Measurements from ENCODE around the gene CLMN. TPM values are rescaled to one million over a fixed set of nuclear protein-coding genes. Genes with fewer than 3 reads are reported as not detected.

CLMN gene
- total and polyA plus RNA-seq, 2 of the 13 experiments (the other 11 are each of a cell fraction or from before 2014, with no cell fraction given): 15.1 to 16.7 TPM

GRCh38 chr14:95222870-95223398, 96.8 kb downstream of the CLMN start (continued):
- TF ChIP-seq PRDM15 (CRISPR knock-in tag; IDR thresholded peaks at IDR 0.05) (no peak), ZBTB4 (CRISPR knock-in tag; IDR thresholded peaks at IDR 0.05; ENCODE audit: borderline replicate concordance) (no peak), ELF4 (CRISPR knock-in tag; IDR thresholded peaks at IDR 0.05; ENCODE audit: borderline replicate concordance) (no peak), PITX1 (CRISPR knock-in tag; IDR thresholded peaks at IDR 0.05) (no peak), ZMYM4 (CRISPR knock-in tag; IDR thresholded peaks at IDR 0.05) (no peak), ZNF652 (CRISPR knock-in tag; IDR thresholded peaks at IDR 0.05; ENCODE audit: borderline replicate concordance, low read depth) (no peak), IKZF4 (CRISPR knock-in tag; IDR thresholded peaks at IDR 0.05; ENCODE audit: borderline replicate concordance, low read depth, not compliant biosample characterization) (no peak), ZNF629 (CRISPR knock-in tag; conservative IDR thresholded peaks at IDR 0.05) (no peak), ZSCAN31 (CRISPR knock-in tag; IDR thresholded peaks at IDR 0.05; ENCODE audit: low read depth) (no peak), CREB1 (IDR thresholded peaks at IDR 0.05) (no peak), CREB1 (CRISPR knock-in tag; IDR thresholded peaks at IDR 0.05) (no peak), ATF2 (CRISPR knock-in tag; IDR thresholded peaks at IDR 0.05) (no peak), EEA1 (CRISPR knock-in tag; IDR thresholded peaks at IDR 0.05; ENCODE audit: borderline replicate concordance) (no peak), GTF3A (CRISPR knock-in tag; conservative IDR thresholded peaks at IDR 0.05) (no peak), HNF4A (CRISPR knock-in tag; IDR thresholded peaks at IDR 0.05) (peak; percentile 65), HOMEZ (CRISPR knock-in tag; IDR thresholded peaks at IDR 0.05; ENCODE audit: low read depth) (no peak), ZC3H13 (CRISPR knock-in tag; IDR thresholded peaks at IDR 0.05) (no peak), POLR2A (IDR thresholded peaks at IDR 0.05; ENCODE audit: insufficient read depth in 1 of 2, low read depth in 2 of 2, low read length in 2 of 2) (no peak), SSRP1 (CRISPR knock-in tag; IDR thresholded peaks at IDR 0.05) (no peak), ZNF530 (CRISPR knock-in tag; IDR thresholded peaks at IDR 0.05; ENCODE audit: low read depth) (no peak), GZF1 (CRISPR knock-in tag; IDR thresholded peaks at IDR 0.05) (no peak), SRSF4 (IDR thresholded peaks at IDR 0.05; ENCODE audit: low read depth, low read length, poor library complexity, severe bottlenecking) (no peak)

Data from HepG2 (cell line).